Osteoblast (primary cell): ENCODE measurements around the gene CIITA. TPM values are rescaled to one million over a fixed set of nuclear protein-coding genes. Genes with fewer than 3 reads are reported as not detected.
A peak's percentile ranks its signal among the peaks of the same experiment; 100 is the strongest.

Experiments
- DNase-seq: peaks from one replicate; pipeline ENCODE4 v3.0.0; 2011; ENCODE audit warnings: low spot score, mixed read lengths; ENCODE audit not compliant: insufficient read length; ENCODE audit errors: missing footprints
- H2AFZ ChIP-seq: 2 replicates; pipeline ENCODE4 v1.6.0; 2011; ENCODE audit warnings: mild to moderate bottlenecking, low read length
- H3K27ac ChIP-seq: 2 replicates; pipeline ENCODE4 v1.5.1; 2011; ENCODE audit warnings: mild to moderate bottlenecking, low read depth, low read length, moderate library complexity
- H3K27me3 ChIP-seq: 2 replicates; pipeline ENCODE4 v1.6.0; 2012; ENCODE audit warnings: mild to moderate bottlenecking, control low read depth, inconsistent platforms, low read length, moderate library complexity; ENCODE audit not compliant: insufficient read depth
- H3K36me3 ChIP-seq: 2 replicates; pipeline ENCODE4 v1.5.1; 2011; ENCODE audit warnings: mild to moderate bottlenecking, low read length, control low read depth, moderate library complexity; ENCODE audit not compliant: insufficient read depth
- H3K4me1 ChIP-seq: 2 replicates; pipeline ENCODE4 v1.5.1; 2011; ENCODE audit warnings: mild to moderate bottlenecking, low read length, control low read depth, moderate library complexity; ENCODE audit not compliant: insufficient read depth
- H3K4me2 ChIP-seq: 2 replicates; pipeline ENCODE4 v1.6.0; 2011; ENCODE audit warnings: mild to moderate bottlenecking, low read length; ENCODE audit not compliant: insufficient read depth
- H3K4me3 ChIP-seq: fragments of 200-600 bp; sonication (generic); 3 replicates; pipeline ENCODE4 v1.5.1; 2012; ENCODE audit warnings: mild to moderate bottlenecking, low read length, inconsistent platforms; ENCODE audit not compliant: insufficient read depth
- H3K79me2 ChIP-seq: 2 replicates; pipeline ENCODE4 v1.6.0; 2012; ENCODE audit warnings: mild to moderate bottlenecking, low read length, control low read depth, inconsistent platforms; ENCODE audit not compliant: insufficient read depth
- H3K9me3 ChIP-seq: 2 replicates; pipeline ENCODE4 v1.5.1; 2011; ENCODE audit warnings: low read depth, low read length, control low read depth
- H4K20me1 ChIP-seq: 2 replicates; pipeline ENCODE4 v1.6.0; 2012; ENCODE audit warnings: mild to moderate bottlenecking, low read length, control low read depth; ENCODE audit not compliant: insufficient read depth
- total RNA-seq: library from RNA; depleted of rRNA; stranded (reverse); fragments of >200 nt; gene quantifications from 2 replicates; pipeline ENCODE4 v1.2.3, GENCODE V29; 2012
- TF ChIP-seq, protein P1 (sequence below): IDR thresholded peaks from 2 replicates; pipeline ENCODE4 v1.5.1; 2011; ENCODE audit warnings: mild to moderate bottlenecking, low read depth, low read length, moderate library complexity; ENCODE audit errors: extremely low read depth

CIITA gene
- total RNA-seq, 1 donor = 2.5 TPM

DNA sequence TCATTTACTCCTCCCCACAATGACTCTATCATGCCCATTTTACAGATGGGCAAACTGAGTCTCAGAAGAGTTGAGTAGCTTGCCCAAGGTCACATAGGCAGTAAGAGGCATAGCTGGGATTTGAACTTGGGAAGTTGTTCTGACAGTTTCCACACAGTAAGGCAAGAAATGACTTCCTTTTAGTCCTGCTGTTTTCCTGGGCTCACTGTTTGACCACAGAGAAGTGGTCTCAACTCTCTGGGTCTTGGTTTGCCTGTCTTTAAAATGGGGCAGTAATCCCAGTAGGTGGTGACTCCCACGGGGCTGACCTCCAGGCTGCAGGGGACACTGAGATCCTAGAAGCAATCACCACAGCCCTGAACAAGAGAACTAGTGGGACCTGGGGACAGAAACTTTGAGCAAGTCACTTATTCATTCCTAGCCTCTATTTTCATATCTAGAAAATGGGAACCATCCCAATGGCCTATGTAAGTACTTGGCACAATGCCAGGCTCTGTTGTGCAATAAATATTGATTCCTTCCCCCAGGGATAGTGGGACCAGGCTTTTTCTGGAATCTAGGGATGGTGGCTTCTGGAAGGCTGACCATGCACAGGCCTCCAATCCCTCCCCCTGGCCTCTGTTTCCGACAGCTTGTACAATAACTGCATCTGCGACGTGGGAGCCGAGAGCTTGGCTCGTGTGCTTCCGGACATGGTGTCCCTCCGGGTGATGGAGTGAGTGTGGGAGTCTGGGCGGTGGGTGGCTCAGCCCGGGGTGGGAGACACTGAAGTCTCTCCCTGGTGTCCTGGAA is 44.7 kb downstream of the CIITA start:
- Histone ChIP-seq H3K27me3 (no peaks in the 10 kb centered on the region), H3K4me1 (peaks cover 12% of the 10 kb centered on the region), H3K79me2 (no peaks in the 10 kb centered on the region), H4K20me1 (peaks cover 3% of the 10 kb centered on the region), H3K4me3 (no peak overlapping the region), H2AFZ (no peak overlapping the region), H3K36me3 (peaks cover 11% of the 10 kb centered on the region), H3K9me3 (no peaks in the 10 kb centered on the region), H3K27ac (peak overlapping the region; percentile 43), H3K4me2 (no peak overlapping the region)
- TF ChIP-seq, protein P1, sequence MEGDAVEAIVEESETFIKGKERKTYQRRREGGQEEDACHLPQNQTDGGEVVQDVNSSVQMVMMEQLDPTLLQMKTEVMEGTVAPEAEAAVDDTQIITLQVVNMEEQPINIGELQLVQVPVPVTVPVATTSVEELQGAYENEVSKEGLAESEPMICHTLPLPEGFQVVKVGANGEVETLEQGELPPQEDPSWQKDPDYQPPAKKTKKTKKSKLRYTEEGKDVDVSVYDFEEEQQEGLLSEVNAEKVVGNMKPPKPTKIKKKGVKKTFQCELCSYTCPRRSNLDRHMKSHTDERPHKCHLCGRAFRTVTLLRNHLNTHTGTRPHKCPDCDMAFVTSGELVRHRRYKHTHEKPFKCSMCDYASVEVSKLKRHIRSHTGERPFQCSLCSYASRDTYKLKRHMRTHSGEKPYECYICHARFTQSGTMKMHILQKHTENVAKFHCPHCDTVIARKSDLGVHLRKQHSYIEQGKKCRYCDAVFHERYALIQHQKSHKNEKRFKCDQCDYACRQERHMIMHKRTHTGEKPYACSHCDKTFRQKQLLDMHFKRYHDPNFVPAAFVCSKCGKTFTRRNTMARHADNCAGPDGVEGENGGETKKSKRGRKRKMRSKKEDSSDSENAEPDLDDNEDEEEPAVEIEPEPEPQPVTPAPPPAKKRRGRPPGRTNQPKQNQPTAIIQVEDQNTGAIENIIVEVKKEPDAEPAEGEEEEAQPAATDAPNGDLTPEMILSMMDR = no peak
- DNase-seq = no peak

DNA sequence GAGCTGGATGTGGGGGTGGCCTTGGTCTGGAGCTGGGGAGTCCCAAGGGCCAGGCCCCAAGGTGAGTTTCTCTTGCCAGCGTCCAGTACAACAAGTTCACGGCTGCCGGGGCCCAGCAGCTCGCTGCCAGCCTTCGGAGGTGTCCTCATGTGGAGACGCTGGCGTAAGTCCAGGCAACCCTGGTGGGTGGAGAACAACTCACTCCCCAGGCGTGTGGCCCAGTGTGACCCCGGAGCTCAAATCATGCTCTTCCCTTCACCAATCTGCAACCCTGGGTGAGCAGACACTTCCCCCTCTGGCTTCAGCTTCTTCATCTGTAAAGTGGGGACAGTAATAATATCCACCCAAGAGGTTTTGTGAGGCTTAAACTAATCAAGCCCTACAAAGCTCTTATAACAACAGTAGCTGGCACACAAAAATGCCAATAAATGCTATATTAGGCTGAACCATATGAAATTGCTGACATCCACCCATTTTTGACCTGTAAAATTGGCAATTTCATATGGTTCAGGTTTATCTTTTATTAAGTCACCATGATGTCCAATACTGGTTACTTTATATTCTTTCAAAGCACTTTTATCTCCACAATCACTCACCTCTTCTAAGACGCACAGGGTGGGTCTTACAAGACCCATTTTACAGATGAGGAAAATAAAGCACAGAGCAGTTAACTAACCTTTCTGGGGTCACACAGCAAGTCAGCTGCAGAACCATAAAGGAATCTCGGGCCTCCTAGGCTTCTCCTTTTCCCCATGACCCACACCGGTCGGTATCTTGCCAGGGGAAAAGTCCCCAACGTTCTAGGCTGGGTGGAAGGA is 45.5 kb downstream of the CIITA start:
- TF ChIP-seq, protein P1 = no peak
- no peaks in the 10 kb centered on the region for H3K27me3 ChIP-seq
- no peaks in the 10 kb centered on the region for H3K9me3 ChIP-seq
- H3K27ac ChIP-seq = peak overlapping the region; percentile 43
- H3K79me2 ChIP-seq = no peaks in the 10 kb centered on the region
- H4K20me1 ChIP-seq = peaks cover 3% of the 10 kb centered on the region
- no peak overlapping the region for H3K4me2 ChIP-seq
- H3K4me3 ChIP-seq = no peak overlapping the region
- no peak for DNase-seq
- H3K4me1 ChIP-seq = peaks cover 12% of the 10 kb centered on the region
- H3K36me3 ChIP-seq = peaks cover 19% of the 10 kb centered on the region
- no peak overlapping the region for H2AFZ ChIP-seq

DNA sequence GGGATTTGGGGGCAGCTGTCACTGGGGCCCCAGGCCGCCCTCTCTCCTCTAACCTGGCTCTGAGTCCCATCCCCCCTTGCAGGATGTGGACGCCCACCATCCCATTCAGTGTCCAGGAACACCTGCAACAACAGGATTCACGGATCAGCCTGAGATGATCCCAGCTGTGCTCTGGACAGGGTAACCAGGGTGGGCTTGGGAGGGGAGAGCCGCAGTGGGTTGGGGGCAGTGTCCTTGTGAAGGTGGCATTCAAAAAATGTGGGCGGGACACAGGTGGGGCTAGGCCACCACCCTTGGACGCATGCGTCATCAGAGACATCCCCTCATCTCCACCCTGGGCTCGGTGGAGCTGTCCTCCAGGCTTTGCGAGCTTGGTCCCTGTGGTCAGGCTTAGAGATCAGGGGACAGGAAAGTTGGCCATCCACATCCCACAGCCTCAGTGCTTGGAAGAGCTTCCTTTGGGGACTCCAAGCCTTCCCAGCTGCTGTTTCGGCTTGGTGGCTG is 46.2 kb downstream of the CIITA start:
- Histone ChIP-seq H2AFZ (no peak overlapping the region), H3K36me3 (peaks cover 26% of the 10 kb centered on the region), H3K27ac (no peak overlapping the region), H3K27me3 (no peaks in the 10 kb centered on the region), H3K4me2 (no peak overlapping the region), H3K4me3 (no peak overlapping the region), H3K4me1 (peaks cover 12% of the 10 kb centered on the region), H3K9me3 (no peaks in the 10 kb centered on the region), H4K20me1 (peaks cover 6% of the 10 kb centered on the region), H3K79me2 (no peaks in the 10 kb centered on the region)
- TF ChIP-seq, protein P1 = no peak
- DNase-seq = no peak
